ENCODE measurements around the gene DCAF16.
"Not testable (repeated sequence)": the region's sequence is repeated elsewhere in the genome, so short reads cannot be mapped to it uniquely, and the experiment has no call there.

The DCAF16 gene

DNA sequence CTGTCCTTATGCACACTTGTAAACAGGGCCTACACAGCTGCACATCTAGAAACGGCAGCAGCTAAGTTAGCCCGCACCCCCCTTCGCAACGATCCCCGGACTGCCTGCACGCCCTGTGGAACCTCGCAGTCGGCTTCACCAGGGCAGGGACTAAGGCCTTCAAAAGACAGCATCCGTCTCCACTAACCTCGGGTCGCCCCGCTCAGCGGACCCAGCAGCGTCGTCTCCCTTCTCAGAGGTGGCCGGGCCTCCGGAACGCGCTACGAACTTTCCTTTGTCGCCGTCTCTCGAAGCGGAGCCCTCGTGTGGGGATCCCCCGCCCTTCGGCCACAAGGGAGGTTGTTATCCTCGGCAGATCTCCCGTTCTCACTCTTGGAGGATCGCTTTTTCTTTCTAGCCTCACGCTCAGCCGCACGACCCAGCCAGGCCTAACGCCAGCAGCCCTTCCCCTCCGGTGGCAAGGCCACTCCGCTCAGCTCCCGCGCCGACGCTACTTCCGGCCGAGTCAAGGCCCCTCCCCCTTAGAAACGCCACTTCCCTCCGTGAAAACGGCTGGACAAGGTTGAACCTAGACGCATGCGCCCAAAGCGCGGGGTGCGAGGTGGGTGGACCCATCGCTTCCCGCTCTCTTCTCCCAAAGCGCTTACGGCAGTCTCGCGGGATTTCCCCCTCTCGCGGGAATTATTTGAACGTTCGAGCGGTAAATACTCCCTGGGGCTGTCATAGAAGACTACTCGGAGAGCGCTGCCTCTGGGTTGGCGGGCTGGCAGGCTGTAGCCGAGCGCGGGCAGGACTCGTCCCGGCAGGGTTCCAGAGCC lies at the start of gene DCAF16, which contains the start of gene NCAPG:
Gene DCAF16 (minus strand): TSS at position 498 of the 818 bp plus-strand sequence. CDS start 6,616 bp downstream, outside the sequence.
Gene NCAPG (plus strand): TSS at position 720 of the 818 bp plus-strand sequence. CDS start 99 bp downstream, outside the sequence.
- DNase-seq = peak; percentile 99

DNA sequence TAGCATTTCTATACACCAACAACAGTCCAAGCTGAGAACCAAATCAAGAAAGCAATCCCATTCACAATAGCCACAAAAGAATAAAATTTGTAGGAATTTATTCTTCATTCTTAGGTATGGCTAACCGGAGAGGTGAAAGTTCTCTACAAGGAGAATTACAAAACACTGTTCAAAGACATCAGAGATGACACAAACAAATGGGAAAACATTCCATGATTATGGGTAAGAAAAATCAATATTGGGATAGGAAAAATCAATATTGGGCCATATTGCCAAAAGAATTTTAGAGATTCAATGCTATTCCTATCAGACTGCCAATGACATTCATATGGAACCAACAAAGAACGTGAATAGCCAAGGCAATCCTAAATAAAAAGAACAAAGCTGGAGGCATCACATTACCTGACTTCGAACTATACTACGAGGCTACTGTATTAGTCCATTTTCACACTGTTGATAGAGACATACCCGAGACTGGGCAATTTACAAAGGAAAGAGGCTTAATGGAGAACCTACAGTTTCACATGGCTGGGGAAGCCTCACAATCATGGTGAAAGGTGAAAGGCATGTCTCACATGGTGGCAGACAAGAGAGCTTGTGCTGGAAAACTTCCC lies 49.3 kb upstream of the DCAF16 start:
- DNase-seq = no peak

DNA sequence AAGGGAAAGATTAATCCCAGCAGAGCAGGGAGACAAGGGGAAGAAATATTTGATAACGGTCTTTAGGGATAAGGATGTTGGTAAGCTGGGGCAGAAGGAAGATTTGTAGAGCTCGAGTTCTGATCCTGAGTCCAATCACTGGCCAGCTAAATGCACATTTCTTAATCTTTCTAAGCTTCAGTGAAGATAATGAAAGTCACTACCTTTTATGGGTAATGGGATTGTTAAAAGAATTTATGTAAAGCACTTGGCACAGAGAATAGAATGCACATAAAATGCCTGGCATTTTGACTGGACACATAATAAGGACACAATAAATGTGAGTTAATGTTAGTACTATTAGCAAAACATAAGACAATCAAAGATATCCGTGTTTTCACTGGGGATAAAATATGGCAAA lies 43.5 kb upstream of the DCAF16 start:
- no peak for DNase-seq

GRCh38 chr4:17851959-17852358 lies 41.4 kb upstream of the DCAF16 start:
- DNase-seq = no peak

- not testable (repeated sequence) for DNase-seq
Measured at GRCh38 chr4:17850295-17850694, 39.7 kb upstream of the DCAF16 start.

GRCh38 chr4:17846266-17846665 lies 35.7 kb upstream of the DCAF16 start:
- peak; percentile 35 for DNase-seq

DNA sequence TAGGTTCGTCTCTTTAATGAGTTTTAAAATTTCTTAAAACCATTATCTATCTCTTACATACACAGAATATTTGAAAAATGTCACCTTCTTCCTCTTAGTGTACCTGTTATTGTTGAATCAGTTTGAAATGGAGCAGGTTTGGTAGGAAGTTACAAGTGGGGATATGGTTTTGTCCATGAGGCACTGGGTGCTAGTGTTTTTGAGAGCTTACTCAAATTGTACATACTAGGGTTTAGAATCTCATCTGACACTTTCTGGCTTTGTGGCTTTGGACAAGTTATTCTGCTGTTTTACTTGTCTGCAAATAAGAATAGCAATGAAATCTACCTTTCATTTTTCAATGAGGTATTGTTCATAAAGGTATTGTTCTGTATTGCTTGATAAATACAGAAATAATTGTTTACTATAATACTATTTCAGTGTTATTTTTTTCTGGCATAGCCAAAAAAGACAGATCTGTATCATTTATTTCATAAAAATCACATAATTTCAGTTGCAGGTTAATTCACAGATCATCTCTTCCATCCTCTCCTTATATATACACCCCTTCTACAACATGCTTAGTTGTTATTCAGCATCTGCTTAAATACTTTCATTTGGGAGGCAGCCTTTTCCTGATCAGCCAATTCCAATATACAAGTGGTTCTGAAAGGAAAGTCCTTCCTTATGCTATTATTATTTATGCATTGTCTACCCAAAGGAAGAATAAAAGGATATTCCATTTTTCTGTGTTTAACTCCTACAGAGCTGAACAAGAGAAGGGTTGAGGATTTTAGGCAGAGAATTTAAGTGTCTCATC lies 13.5 kb upstream of the DCAF16 start:
- DNase-seq = no peak

GRCh38 chr4:17817027-17817426 lies 6.5 kb upstream of the DCAF16 start:
- DNase-seq = peak; percentile 62

- DNase-seq = no peak
Measured at GRCh38 chr4:17816142-17816541, 5.6 kb upstream of the DCAF16 start.

DNA sequence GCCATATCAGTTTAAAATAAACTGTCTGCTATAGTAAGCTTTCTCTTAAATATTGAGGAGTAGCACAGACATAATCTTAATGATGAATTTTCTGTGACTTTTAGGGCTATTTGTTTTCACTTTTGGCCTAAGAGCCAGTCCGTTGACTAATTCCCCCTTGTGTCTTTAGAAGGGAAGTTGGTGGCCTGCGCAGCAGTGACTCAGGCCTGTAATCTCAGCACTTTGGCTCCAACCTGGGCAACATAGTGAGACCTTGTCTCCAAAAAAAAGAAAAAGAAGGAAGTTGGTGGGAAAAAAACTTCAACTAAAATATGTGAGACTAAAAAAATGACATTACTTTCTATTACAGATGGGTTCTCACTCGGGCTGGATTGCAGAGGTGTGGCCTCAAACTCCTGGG lies 3.6 kb upstream of the DCAF16 start:
- peak; percentile 51 for DNase-seq

- DNase-seq = no peak
Measured at GRCh38 chr4:17812801-17813200, 2.2 kb upstream of the DCAF16 start.

- DNase-seq = no peak
Measured at GRCh38 chr4:17812125-17812524, 1.6 kb upstream of the DCAF16 start.

GRCh38 chr4:17811078-17811603 lies 584 bp upstream of the DCAF16 start:
- DNase-seq = no peak

DNA sequence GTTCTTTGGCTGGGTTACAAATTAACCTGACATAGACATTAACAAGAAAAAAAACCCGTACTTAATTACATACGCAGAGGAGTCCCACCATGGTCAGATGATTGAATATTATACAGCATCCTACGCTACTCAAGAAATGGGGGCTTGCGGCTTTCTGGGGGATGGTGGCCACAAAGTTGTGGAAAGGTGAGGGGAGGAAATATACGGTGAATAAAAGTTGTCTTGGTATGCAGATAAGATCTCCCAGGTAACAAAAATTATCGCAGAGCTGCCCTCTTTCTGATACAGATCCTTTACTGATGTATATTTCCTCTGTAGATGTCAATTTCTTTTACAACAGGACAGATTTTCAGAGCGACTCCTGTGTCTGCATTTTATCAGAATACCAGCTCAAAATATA lies 890 bp downstream of the DCAF16 start:
- no peak for DNase-seq

DNA sequence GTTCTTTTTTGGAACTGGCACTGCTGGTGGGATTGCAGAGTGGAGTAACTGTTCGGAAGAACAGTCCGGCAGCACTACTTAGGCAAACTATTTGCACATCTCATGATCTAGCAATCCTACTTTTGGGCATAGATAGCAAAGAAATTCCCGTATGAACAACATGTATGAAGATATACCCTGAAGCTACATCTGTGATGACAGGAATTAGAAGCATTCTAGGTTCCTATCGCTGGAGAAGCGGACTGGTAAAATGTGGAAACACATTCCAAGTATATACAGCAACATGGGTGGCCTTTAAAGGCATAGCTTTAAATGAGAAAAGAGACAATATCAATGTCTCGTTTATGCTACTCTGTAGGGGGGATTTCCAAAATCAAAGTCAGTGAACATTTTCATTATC lies 3.1 kb downstream of the DCAF16 start:
- peak; percentile 29 for DNase-seq

GRCh38 chr4:17805580-17806155 lies 4.9 kb downstream of the DCAF16 start:
- DNase-seq = no peak

DNA sequence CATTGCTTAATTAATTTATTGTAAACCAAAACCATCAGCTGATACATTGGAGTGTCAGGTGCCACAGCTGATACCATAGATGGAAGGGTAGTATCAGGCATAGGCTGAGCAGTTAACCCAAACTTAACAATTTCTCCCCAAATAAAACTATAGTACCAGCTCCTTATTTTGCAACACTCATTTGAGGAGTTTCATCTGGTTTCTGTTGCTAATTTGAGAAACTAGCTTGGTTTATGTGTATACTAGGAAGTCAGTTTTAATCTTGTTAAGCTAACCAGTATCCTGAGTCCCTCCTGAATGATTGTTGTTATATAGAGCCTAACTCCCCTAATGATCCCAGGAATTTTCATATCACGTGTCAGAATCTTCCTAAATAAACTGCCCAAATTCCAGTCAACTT lies 12.7 kb downstream of the DCAF16 start:
- DNase-seq = no peak

DNA sequence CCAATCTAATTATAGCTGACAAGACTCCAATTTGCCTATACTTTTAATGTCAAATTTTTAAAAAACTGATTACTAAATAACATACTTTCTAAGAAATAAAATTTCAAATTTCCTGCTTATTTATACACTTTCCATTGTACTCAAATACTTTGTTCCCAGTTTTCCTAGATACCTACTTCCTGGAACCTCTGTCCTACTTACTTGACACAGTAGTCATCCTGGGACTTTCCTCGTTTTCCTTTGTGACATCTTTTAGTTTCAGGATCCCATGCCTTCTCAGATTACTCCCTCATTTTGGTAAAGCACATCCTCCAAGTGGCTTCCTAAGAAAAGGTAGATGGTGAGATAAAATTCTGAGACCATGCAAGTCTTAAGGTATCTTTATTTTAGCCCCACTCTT lies 15.8 kb downstream of the DCAF16 start:
- DNase-seq = no peak

- DNase-seq = no peak
Measured at GRCh38 chr4:17788956-17789355, 21.6 kb downstream of the DCAF16 start.

- DNase-seq = peak; percentile 49
Measured at GRCh38 chr4:17787315-17787714, 23.2 kb downstream of the DCAF16 start.

GRCh38 chr4:17786567-17786966 lies 24.0 kb downstream of the DCAF16 start:
- no peak for DNase-seq

DNA sequence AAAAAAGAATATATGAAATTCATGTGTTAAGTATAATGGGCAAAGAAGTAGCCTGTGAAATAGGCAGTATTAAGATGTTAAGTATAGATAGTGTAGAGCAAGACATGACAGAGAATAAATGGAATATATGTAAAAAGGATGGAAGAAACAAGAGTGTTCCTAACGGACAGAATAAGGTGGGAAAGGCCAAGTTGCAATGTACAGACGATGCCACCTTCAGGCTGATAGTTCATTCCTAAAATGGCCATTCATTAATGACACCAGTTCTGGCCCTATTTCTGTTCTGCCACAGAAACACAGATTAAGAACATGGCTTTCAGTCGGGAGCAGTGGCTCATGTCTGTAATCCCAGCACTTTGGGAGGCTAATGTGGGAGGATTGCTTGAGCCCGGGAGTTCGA lies 24.7 kb downstream of the DCAF16 start:
- no peak for DNase-seq
